IMR-90 (cell line): ENCODE measurements around the gene ZFR. TPM values are rescaled to one million over a fixed set of nuclear protein-coding genes. Genes with fewer than 3 reads are reported as not detected.

Experiments used
- ATAC-seq: fragments of 200-7000 bp; cut with Tn5 transposase; 2 replicates; pipeline ENCODE4 v1.9.1; 2020; ENCODE audit warnings: low read depth, mild to moderate bottlenecking, moderate library complexity
- BruUV-seq: library from RNA; stranded (reverse); fragments of 400-500 nt; replicated peaks from 2 replicates; lab custom pipeline; 2021; lab: Mats Ljungman, UMichigan
- CTCF ChIA-PET: fragments of 300-600 bp; formaldehyde crosslinking; extraction: SDS; loops from one replicate; lab custom pipeline; 2021; ENCODE audit warnings: antibody characterized with exemption; lab: Yijun Ruan, JAX
- POLR2A ChIA-PET: fragments of 300-600 bp; sonication (Branson Sonifier 250); formaldehyde crosslinking; loops from one replicate; lab custom pipeline; 2022; ENCODE audit warnings: antibody characterized with exemption; ENCODE audit not compliant: unreplicated experiment; lab: Charles Lee
- DNase-seq: peaks from one replicate; pipeline ENCODE4 v3.0.0; 2013
- H2AFZ ChIP-seq: replicated peaks from 2 replicates; pipeline ENCODE3; 2013; ENCODE audit warnings: low read length, mild to moderate bottlenecking; ENCODE audit not compliant: poor library complexity
- H2AK5ac ChIP-seq: 2 replicates; pipeline ENCODE4 v1.6.1; 2013; ENCODE audit warnings: low read depth, low read length, inconsistent platforms
- H2AK9ac ChIP-seq: replicated peaks from 2 replicates; pipeline ENCODE3; 2013; ENCODE audit warnings: mild to moderate bottlenecking, low read depth, low read length, moderate library complexity; ENCODE audit not compliant: poor library complexity
- H2BK120ac ChIP-seq: 2 replicates; pipeline ENCODE4 v1.6.1; 2013; ENCODE audit warnings: low read depth, low read length, inconsistent platforms
- H2BK15ac ChIP-seq: 3 replicates; pipeline ENCODE4 v1.6.1; 2013; ENCODE audit warnings: low read depth, low read length, inconsistent platforms
- H2BK20ac ChIP-seq: 2 replicates; pipeline ENCODE4 v1.6.1; 2013; ENCODE audit warnings: low read depth, mild to moderate bottlenecking, inconsistent platforms, low read length, moderate library complexity
- H2BK5ac ChIP-seq: 2 replicates; pipeline ENCODE4 v1.6.1; 2013; ENCODE audit warnings: mild to moderate bottlenecking, low read depth, low read length, inconsistent platforms; ENCODE audit not compliant: poor library complexity, severe bottlenecking
- H3K14ac ChIP-seq: replicated peaks from 2 replicates; pipeline ENCODE4 v1.6.1; 2013; ENCODE audit warnings: low read depth, low read length, inconsistent platforms
- H3K18ac ChIP-seq: 2 replicates; pipeline ENCODE4 v1.6.1; 2013; ENCODE audit warnings: low read depth, low read length, control low read depth
- H3K23ac ChIP-seq: 2 replicates; pipeline ENCODE4 v1.6.1; 2013; ENCODE audit warnings: low read depth, low read length, inconsistent platforms
- H3K27ac ChIP-seq: 2 replicates; pipeline ENCODE4 v1.5.1; 2013; ENCODE audit warnings: mild to moderate bottlenecking, control low read depth, low read length; ENCODE audit not compliant: insufficient read depth
- H3K27me3 ChIP-seq: 2 replicates; pipeline ENCODE4 v1.6.1; 2013; ENCODE audit warnings: low read length; ENCODE audit not compliant: control insufficient read depth, insufficient read depth
- H3K36me3 ChIP-seq: 2 replicates; pipeline ENCODE4 v1.6.1; 2013; ENCODE audit warnings: low read length, mixed read lengths; ENCODE audit not compliant: control insufficient read depth, insufficient read depth
- H3K4ac ChIP-seq: 2 replicates; pipeline ENCODE4 v1.6.1; 2013; ENCODE audit warnings: low read depth, low read length, inconsistent platforms
- H3K4me1 ChIP-seq: 2 replicates; pipeline ENCODE4 v1.6.1; 2013; ENCODE audit warnings: low read length, mixed read lengths; ENCODE audit not compliant: control insufficient read depth, insufficient read depth
- H3K4me2 ChIP-seq: 2 replicates; pipeline ENCODE4 v1.6.1; 2013; ENCODE audit warnings: low read depth, mild to moderate bottlenecking, control low read depth, low read length, moderate library complexity
- H3K4me3 ChIP-seq: 2 replicates; pipeline ENCODE4 v1.5.1; 2013; ENCODE audit warnings: low read depth, mild to moderate bottlenecking, control low read depth, low read length, moderate library complexity; ENCODE audit not compliant: insufficient read depth
- H3K56ac ChIP-seq: 2 replicates; pipeline ENCODE4 v1.6.1; 2013; ENCODE audit warnings: low read length, inconsistent platforms; ENCODE audit not compliant: insufficient read depth; ENCODE audit errors: extremely low read depth
- H3K79me1 ChIP-seq, 2 experiments: 2 replicates each; pipeline ENCODE4 v1.6.1; 2013; ENCODE audit warnings: low read length in 2 of 2, inconsistent platforms in 1 of 2, low read depth in 1 of 2
- H3K9ac ChIP-seq: 2 replicates; pipeline ENCODE4 v1.6.1; 2013; ENCODE audit warnings: low read depth, low read length, control low read depth
- H3K9me1 ChIP-seq: 2 replicates; pipeline ENCODE4 v1.6.1; 2013; ENCODE audit warnings: low read length, inconsistent platforms; ENCODE audit not compliant: insufficient read depth
- H3K9me3 ChIP-seq: 2 replicates; pipeline ENCODE4 v1.6.1; 2013; ENCODE audit warnings: low read length; ENCODE audit not compliant: control insufficient read depth, insufficient read depth
- H4K20me1 ChIP-seq: 2 replicates; pipeline ENCODE4 v1.6.1; 2013; ENCODE audit warnings: low read length, inconsistent platforms; ENCODE audit not compliant: insufficient read depth
- H4K5ac ChIP-seq: 2 replicates; pipeline ENCODE4 v1.6.1; 2013; ENCODE audit warnings: mild to moderate bottlenecking, low read depth, low read length, control low read depth
- H4K8ac ChIP-seq, 2 experiments: 2 replicates each; pipeline ENCODE4 v1.6.1; 2013; ENCODE audit warnings: low read depth in 2 of 2, low read length in 2 of 2, control low read depth in 1 of 2, inconsistent platforms in 1 of 2
- H4K91ac ChIP-seq: 2 replicates; pipeline ENCODE4 v1.6.1; 2013; ENCODE audit warnings: low read depth, low read length, inconsistent platforms; ENCODE audit not compliant: insufficient read depth
- BHLHE40 ChIP-seq: fragments of 150-350 bp; IDR thresholded peaks from 2 replicates; pipeline ENCODE4 v1.6.1; 2016; ENCODE audit warnings: mild to moderate bottlenecking, low read depth, low read length
- FOS ChIP-seq: fragments of 150-350 bp; IDR thresholded peaks from 2 replicates; pipeline ENCODE4 v1.6.1; 2016; ENCODE audit warnings: low read depth, low read length
- MAFK ChIP-seq: IDR thresholded peaks from 2 replicates; pipeline ENCODE4 v1.6.1; 2012; ENCODE audit warnings: low read depth, low read length, improper control_type of control experiment
- RFX5 ChIP-seq: IDR thresholded peaks from 2 replicates; pipeline ENCODE4 v1.8.0; 2012; ENCODE audit warnings: low read depth, mild to moderate bottlenecking, low read length, moderate library complexity
- SMC3 ChIP-seq: fragments of 150-350 bp; IDR thresholded peaks from 2 replicates; pipeline ENCODE4 v1.6.1; 2016; ENCODE audit warnings: low read depth, mild to moderate bottlenecking, antibody characterized with exemption, low read length, moderate library complexity
- WGBS, 2 experiments: methylation state at CpG; one replicate each; pipeline versions ENCODE4 v1.1.5 to v1.1.7; 2013; ENCODE audit warnings: missing lambda C conversion rate in 2 of 2; ENCODE audit not compliant: insufficient read length in 1 of 2; ENCODE audit errors: extremely low coverage in 2 of 2; 5-methylcytosine and 5-hydroxymethylcytosine counted together
- dilution Hi-C: fragments of 300-500 bp; cut with HindIII; formaldehyde crosslinking; loops from one replicate; pipeline ENCODE4 v1.14.3; 2018; ENCODE audit warnings: low sequenced_read_pairs; ENCODE audit not compliant: unreplicated experiment
- in situ Hi-C: fragments of 300-500 bp; cut with MboI; formaldehyde crosslinking; loops from 3 replicates; pipeline ENCODE4 v1.14.3; 2019; ENCODE audit warnings: low sequenced_read_pairs, inconsistent platforms, mixed read lengths
- intact Hi-C: fragments of 100-400 bp; cut with micrococcal nuclease; formaldehyde crosslinking; loops from 2 replicates; pipeline ENCODE4 v1.10.0; 2022
- polyA plus RNA-seq, 3 experiments: library from polyadenylated mRNA; depleted of rRNA; stranded (reverse); fragments of >200 nt; gene quantifications; 2 replicates each; pipeline ENCODE4 v1.2.3, GENCODE V29; 2012; ENCODE audit warnings: low replicate concordance in 1 of 3
- total RNA-seq: library from RNA; depleted of rRNA; stranded (reverse); fragments of >200 nt; gene quantifications from 2 replicates; pipeline ENCODE4 v1.2.3, GENCODE V29; 2012
- TF ChIP-seq, protein P1 (sequence below): conservative IDR thresholded peaks from 2 replicates; pipeline ENCODE4 v1.5.1; 2012; ENCODE audit warnings: mild to moderate bottlenecking, low read depth, low read length, improper control_type of control experiment

The ZFR gene
- total and polyA plus RNA-seq, 2 of the 4 experiments (the other 2 are of a cell fraction): 30.4 to 81.4 TPM

DNA sequence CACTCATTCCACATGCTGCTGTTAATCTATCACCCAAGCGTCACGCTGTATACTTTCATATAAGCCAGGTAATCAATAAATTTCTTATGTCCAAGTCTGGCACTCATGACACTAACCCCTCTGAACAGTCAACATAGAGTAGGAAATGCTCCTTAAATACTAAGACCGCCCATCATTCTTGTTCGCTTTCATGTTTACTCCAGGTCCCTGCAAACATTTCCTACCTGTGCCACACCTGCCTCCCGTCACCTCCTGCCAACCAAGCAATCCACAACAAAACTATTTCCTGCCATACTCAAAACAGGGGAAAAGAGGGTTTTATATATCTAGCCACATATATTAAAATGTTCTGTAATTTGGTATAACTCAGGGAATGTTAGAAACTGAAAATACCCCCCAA is 39.0 kb downstream of the ZFR start:
- no peaks in the 10 kb centered on the region for H3K9me3 ChIP-seq
- no peaks in the 10 kb centered on the region for H3K27me3 ChIP-seq
- dilution Hi-C loops (no loop called here), intact Hi-C loops (no loop called here), in situ Hi-C loops (no loop called here)
- H3K4me2 ChIP-seq: no peak overlapping the region
- no peak overlapping the region for H2BK5ac ChIP-seq
- no TSS peak for BruUV-seq
- POLR2A ChIA-PET: no interaction called here
- peaks cover 7% of the 10 kb centered on the region; the same call in 1 of the 2 replicates for H4K20me1 ChIP-seq
- H2AK5ac ChIP-seq: no peak overlapping the region
- CTCF ChIA-PET: interaction anchor here (0.5 kb wide), 1 partner anchor 59 kb away, joined by 3 read pairs; no protein-coding TSS in a partner anchor
- no peak overlapping the region for H2AFZ ChIP-seq
- no peak for ATAC-seq
- no peak overlapping the region for H3K23ac ChIP-seq
- no peak overlapping the region for H3K56ac ChIP-seq
- H2BK20ac ChIP-seq: no peak overlapping the region
- H3K9ac ChIP-seq: no peak overlapping the region
- H3K4me3 ChIP-seq: no peak overlapping the region
- no peak overlapping the region for H2AK9ac ChIP-seq
- H3K4ac ChIP-seq: no peak overlapping the region
- no peak overlapping the region for H3K27ac ChIP-seq
- H3K18ac ChIP-seq: no peak overlapping the region
- WGBS, 2 experiments: no CpG with 5 or more reads among the region's 5 CpGs
- H2BK15ac ChIP-seq: no peak overlapping the region
- TF ChIP-seq MAFK: no peak
- TF ChIP-seq, protein P1, sequence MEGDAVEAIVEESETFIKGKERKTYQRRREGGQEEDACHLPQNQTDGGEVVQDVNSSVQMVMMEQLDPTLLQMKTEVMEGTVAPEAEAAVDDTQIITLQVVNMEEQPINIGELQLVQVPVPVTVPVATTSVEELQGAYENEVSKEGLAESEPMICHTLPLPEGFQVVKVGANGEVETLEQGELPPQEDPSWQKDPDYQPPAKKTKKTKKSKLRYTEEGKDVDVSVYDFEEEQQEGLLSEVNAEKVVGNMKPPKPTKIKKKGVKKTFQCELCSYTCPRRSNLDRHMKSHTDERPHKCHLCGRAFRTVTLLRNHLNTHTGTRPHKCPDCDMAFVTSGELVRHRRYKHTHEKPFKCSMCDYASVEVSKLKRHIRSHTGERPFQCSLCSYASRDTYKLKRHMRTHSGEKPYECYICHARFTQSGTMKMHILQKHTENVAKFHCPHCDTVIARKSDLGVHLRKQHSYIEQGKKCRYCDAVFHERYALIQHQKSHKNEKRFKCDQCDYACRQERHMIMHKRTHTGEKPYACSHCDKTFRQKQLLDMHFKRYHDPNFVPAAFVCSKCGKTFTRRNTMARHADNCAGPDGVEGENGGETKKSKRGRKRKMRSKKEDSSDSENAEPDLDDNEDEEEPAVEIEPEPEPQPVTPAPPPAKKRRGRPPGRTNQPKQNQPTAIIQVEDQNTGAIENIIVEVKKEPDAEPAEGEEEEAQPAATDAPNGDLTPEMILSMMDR: no peak
- no peak for TF ChIP-seq FOS
- no peak for TF ChIP-seq BHLHE40
- no peak for TF ChIP-seq SMC3
- no peak for TF ChIP-seq RFX5
- no peak overlapping the region for H4K91ac ChIP-seq
- H3K36me3 ChIP-seq: peaks cover 45% of the 10 kb centered on the region
- DNase-seq: no peak
- H4K5ac ChIP-seq: no peak overlapping the region
- H3K14ac ChIP-seq: no peak overlapping the region
- H4K8ac ChIP-seq: no peak overlapping the region
- 0 out of 2 replicates have a peak, but pooled peaks cover 4% of the 10 kb centered on the region for H3K9me1 ChIP-seq
- no peaks in the 10 kb centered on the region for H3K4me1 ChIP-seq
- peaks cover 20 to 25% of the 10 kb centered on the region in 2 experiments for H3K79me1 ChIP-seq
- no peak overlapping the region for H2BK120ac ChIP-seq
